Neural cell (in vitro differentiated cells): ENCODE measurements around the gene CABCOCO1. TPM values are rescaled to one million over a fixed set of nuclear protein-coding genes. Genes with fewer than 3 reads are reported as not detected.

ENCODE experiments used
- H2AFZ ChIP-seq: fragments of 200-600, 300-800 bp; sonication (generic), shearing (Covaris generic); 2 replicates; pipeline ENCODE4 v1.6.0; 2014; ENCODE audit warnings: low read depth, mild to moderate bottlenecking, antibody characterized with exemption, low read length, moderate library complexity
- H3F3A ChIP-seq: fragments of 200-600 bp; shearing (Covaris generic); 2 replicates; pipeline ENCODE4 v1.6.1; 2016; ENCODE audit warnings: mild to moderate bottlenecking, moderate library complexity, mixed read lengths, antibody characterized with exemption, low read length; ENCODE audit not compliant: insufficient read depth, poor library complexity, severe bottlenecking
- H3K27ac ChIP-seq: fragments of 200-600, 300-800 bp; sonication (generic), shearing (Covaris generic); 2 replicates; pipeline ENCODE4 v1.5.1; 2014; ENCODE audit warnings: mild to moderate bottlenecking, low read length, moderate library complexity
- H3K27me3 ChIP-seq: fragments of 300-800, 200-600 bp; sonication (generic), shearing (Covaris generic); 2 replicates; pipeline ENCODE4 v1.6.0; 2014; ENCODE audit warnings: mild to moderate bottlenecking, low read depth, low read length, moderate library complexity; ENCODE audit not compliant: insufficient read depth
- H3K36me3 ChIP-seq: fragments of 300-800, 200-600 bp; sonication (generic), shearing (Covaris generic); 2 replicates; pipeline ENCODE4 v1.5.1; 2014; ENCODE audit warnings: mild to moderate bottlenecking, antibody characterized with exemption, low read length, moderate library complexity; ENCODE audit not compliant: insufficient read depth
- H3K4me2 ChIP-seq: fragments of 300-800, 200-600 bp; sonication (generic), shearing (Covaris generic); 2 replicates; pipeline ENCODE4 v1.6.0; 2014; ENCODE audit warnings: mild to moderate bottlenecking, low read length
- H3K4me3 ChIP-seq: fragments of 300-800, 200-600 bp; sonication (generic), shearing (Covaris generic); 2 replicates; pipeline ENCODE4 v1.5.1; 2014; ENCODE audit warnings: mild to moderate bottlenecking, low read length, moderate library complexity
- H3K79me2 ChIP-seq: fragments of 200-600 bp; shearing (Covaris generic); replicated peaks from 2 replicates; pipeline ENCODE4 v1.6.0; 2014; ENCODE audit warnings: mild to moderate bottlenecking, low read length, moderate library complexity; ENCODE audit not compliant: insufficient read depth
- H3K9ac ChIP-seq: fragments of 300-800, 200-600 bp; sonication (generic), shearing (Covaris generic); 2 replicates; pipeline ENCODE4 v1.6.1; 2016; ENCODE audit warnings: mild to moderate bottlenecking, low read length, mixed read lengths
- H3K9me2 ChIP-seq: fragments of 200-600 bp; shearing (Covaris generic); 2 replicates; pipeline ENCODE4 v1.6.1; 2016; ENCODE audit warnings: mild to moderate bottlenecking, low read length, mixed read lengths; ENCODE audit not compliant: insufficient read depth
- H3K9me3 ChIP-seq: fragments of 200-600, 300-800 bp; sonication (generic), shearing (Covaris generic); 2 replicates; pipeline ENCODE4 v1.6.1; 2016; ENCODE audit warnings: mild to moderate bottlenecking, mixed run types, low read length, moderate library complexity, mixed read lengths
- H4K20me1 ChIP-seq: fragments of 200-600 bp; shearing (Covaris generic); 2 replicates; pipeline ENCODE4 v1.6.1; 2016; ENCODE audit warnings: mild to moderate bottlenecking, mixed run types; ENCODE audit not compliant: insufficient read depth
- CTCF ChIP-seq: fragments of 450-650 bp; IDR thresholded peaks from 2 replicates; pipeline ENCODE4 v1.5.1; 2014; ENCODE audit warnings: antibody characterized with exemption, mild to moderate bottlenecking, moderate library complexity; ENCODE audit not compliant: poor library complexity, severe bottlenecking
- EP300 ChIP-seq: fragments of 450-650 bp; conservative IDR thresholded peaks from 2 replicates; pipeline ENCODE4 v1.6.1; 2014; ENCODE audit warnings: antibody characterized with exemption, mild to moderate bottlenecking, moderate library complexity; ENCODE audit not compliant: poor library complexity, severe bottlenecking
- EZH2 ChIP-seq: fragments of 200-600, 300-800 bp; shearing (Covaris generic), sonication (generic); IDR thresholded peaks from 2 replicates; pipeline ENCODE4 v1.6.1; 2014; ENCODE audit warnings: antibody characterized with exemption, low read length, borderline replicate concordance, mild to moderate bottlenecking; ENCODE audit not compliant: insufficient read depth, poor library complexity, severe bottlenecking
- MXI1 ChIP-seq: fragments of 450-650 bp; conservative IDR thresholded peaks from 2 replicates; pipeline ENCODE4 v1.6.1; 2014; ENCODE audit warnings: antibody characterized with exemption, mild to moderate bottlenecking; ENCODE audit not compliant: poor library complexity, severe bottlenecking
- POLR2AphosphoS5 ChIP-seq: IDR thresholded peaks from 2 replicates; pipeline ENCODE4 v1.6.1; 2012
- RAD21 ChIP-seq: fragments of 450-650 bp; conservative IDR thresholded peaks from 2 replicates; pipeline ENCODE4 v1.6.1; 2014; ENCODE audit warnings: antibody characterized with exemption, mild to moderate bottlenecking, moderate library complexity
- REST ChIP-seq: IDR thresholded peaks from 2 replicates; pipeline ENCODE4 v1.6.1; 2012; ENCODE audit warnings: borderline replicate concordance
- SMC3 ChIP-seq: fragments of 450-650 bp; conservative IDR thresholded peaks from 2 replicates; pipeline ENCODE4 v1.6.1; 2014; ENCODE audit warnings: antibody characterized with exemption, mild to moderate bottlenecking, moderate library complexity; ENCODE audit not compliant: poor library complexity
- TAF1 ChIP-seq: IDR thresholded peaks from 2 replicates; pipeline ENCODE4 v1.6.1; 2012; ENCODE audit warnings: low read depth
- polyA plus RNA-seq: library from polyadenylated mRNA; depleted of rRNA; stranded (reverse); fragments of >200 nt; gene quantifications from 2 replicates; pipeline ENCODE4 v1.2.3, GENCODE V29; 2014

The CABCOCO1 gene
- polyA plus RNA-seq, 1 donor from 2014 or later = 0.31 TPM

- Histone ChIP-seq H3K4me3 (no peak overlapping the region), H3F3A (no peaks in the 10 kb centered on the region), H3K36me3 (no peaks in the 10 kb centered on the region), H3K9me3 (no peaks in the 10 kb centered on the region), H2AFZ (no peak overlapping the region), H4K20me1 (no peaks in the 10 kb centered on the region), H3K4me2 (no peak overlapping the region), H3K79me2 (no peaks in the 10 kb centered on the region), H3K9ac (no peak overlapping the region), H3K9me2 (no peaks in the 10 kb centered on the region), H3K27ac (no peak overlapping the region), H3K27me3 (no peaks in the 10 kb centered on the region)
- TF ChIP-seq SMC3 (no peak), POLR2AphosphoS5 (no peak), RAD21 (no peak), EP300 (no peak), TAF1 (no peak), EZH2 (no peak), REST (no peak), CTCF (no peak), MXI1 (no peak)
Observed at GRCh38 chr10:61683319-61683718, 20.6 kb downstream of the CABCOCO1 start.

GRCh38 chr10:61684894-61685507 lies 22.3 kb downstream of the CABCOCO1 start:
- Histone ChIP-seq H2AFZ (no peak overlapping the region), H3K9me3 (no peaks in the 10 kb centered on the region), H3F3A (no peaks in the 10 kb centered on the region), H3K9ac (no peak overlapping the region), H3K27me3 (no peaks in the 10 kb centered on the region), H3K79me2 (no peaks in the 10 kb centered on the region), H3K4me2 (no peak overlapping the region), H3K36me3 (no peaks in the 10 kb centered on the region), H3K27ac (no peak overlapping the region), H3K4me3 (no peak overlapping the region), H4K20me1 (no peaks in the 10 kb centered on the region), H3K9me2 (no peaks in the 10 kb centered on the region)
- TF ChIP-seq SMC3 (no peak), RAD21 (no peak), TAF1 (no peak), CTCF (no peak), EZH2 (no peak), EP300 (no peak), REST (no peak)
